Esophagus squamous epithelium (tissue), 5 donors: ENCODE data around the gene TMEM63A. TPM values are rescaled to one million over a fixed set of nuclear protein-coding genes. Genes with fewer than 3 reads are reported as not detected.
"Not testable (repeated sequence)": the region's sequence is repeated elsewhere in the genome, so short reads cannot be mapped to it uniquely, and the experiment has no call there.

Source experiments
- DNase-seq: peaks from one replicate; lab custom pipeline; 2025; lab: John Stamatoyannopoulos, UW
- H3K27ac ChIP-seq, 4 donors: fragments of 200-600 bp; sonication (generic); one replicate each; pipeline ENCODE4 v1.5.1; 2016 to 2019; ENCODE audit warnings: mild to moderate bottlenecking in 1 of 4
- H3K27me3 ChIP-seq, 4 donors: fragments of 200-600 bp; sonication (generic); 1 replicate in 3 of 4; 2 replicates in 1 of 4; pipeline versions ENCODE4 v1.5.1 to v1.6.0; 2017 to 2021; ENCODE audit warnings: antibody characterized with exemption in 1 of 4
- H3K36me3 ChIP-seq, 3 donors: fragments of 200-600 bp; sonication (generic); one replicate each; pipeline ENCODE4 v1.5.1; 2016 to 2019
- H3K4me1 ChIP-seq, 3 donors: fragments of 200-600 bp; sonication (generic); one replicate each; pipeline ENCODE4 v1.5.1; 2017 to 2019
- H3K4me3 ChIP-seq, 4 donors: fragments of 200-600 bp; sonication (generic); 1 replicate in 3 of 4; 2 replicates in 1 of 4; pipeline ENCODE4 v1.5.1; 2016 to 2019; ENCODE audit warnings: mild to moderate bottlenecking in 2 of 4, moderate library complexity in 1 of 4
- H3K9me3 ChIP-seq, 3 donors: fragments of 200-600 bp; sonication (generic); one replicate each; pipeline ENCODE4 v1.5.1; 2016 to 2019
- POLR2A ChIP-seq, 4 donors: fragments of 450-650 bp; IDR thresholded peaks; one replicate each; pipeline ENCODE4 v1.6.1; 2017; ENCODE audit warnings: antibody characterized with exemption in 4 of 4, mild to moderate bottlenecking in 4 of 4, moderate library complexity in 3 of 4
- WGBS, 2 donors: methylation state at CpG; one replicate each; pipeline ENCODE4 v1.1.5; 2018; 5-methylcytosine and 5-hydroxymethylcytosine counted together
- intact Hi-C: fragments of 100-400 bp; cut with DNase I; formaldehyde crosslinking; loops from one replicate; pipeline ENCODE4 v1.15.0; 2022
- total RNA-seq, 4 donors: library from RNA; depleted of rRNA; stranded (reverse); fragments of >200 nt; gene quantifications; one replicate each; pipeline ENCODE4 v1.1.0, GENCODE V29; 2016
- TF ChIP-seq, protein P1 (sequence below), 6 experiments: fragments of 450-650 bp in 4 of 6; fragments of 200-600 bp in 2 of 6; sonication (generic) in 2 of 6; IDR thresholded peaks; one replicate each; pipeline ENCODE4 v1.5.1; 2016 to 2019; ENCODE audit warnings: antibody characterized with exemption in 6 of 6, mild to moderate bottlenecking in 4 of 6, moderate library complexity in 4 of 6
- donor health status: DM: yes; HTN: yes; CAD: no.

Gene TMEM63A
- total RNA-seq, 4 donors from 2014 or later, result 9.8 to 27.1 (median 18.3) TPM

DNA sequence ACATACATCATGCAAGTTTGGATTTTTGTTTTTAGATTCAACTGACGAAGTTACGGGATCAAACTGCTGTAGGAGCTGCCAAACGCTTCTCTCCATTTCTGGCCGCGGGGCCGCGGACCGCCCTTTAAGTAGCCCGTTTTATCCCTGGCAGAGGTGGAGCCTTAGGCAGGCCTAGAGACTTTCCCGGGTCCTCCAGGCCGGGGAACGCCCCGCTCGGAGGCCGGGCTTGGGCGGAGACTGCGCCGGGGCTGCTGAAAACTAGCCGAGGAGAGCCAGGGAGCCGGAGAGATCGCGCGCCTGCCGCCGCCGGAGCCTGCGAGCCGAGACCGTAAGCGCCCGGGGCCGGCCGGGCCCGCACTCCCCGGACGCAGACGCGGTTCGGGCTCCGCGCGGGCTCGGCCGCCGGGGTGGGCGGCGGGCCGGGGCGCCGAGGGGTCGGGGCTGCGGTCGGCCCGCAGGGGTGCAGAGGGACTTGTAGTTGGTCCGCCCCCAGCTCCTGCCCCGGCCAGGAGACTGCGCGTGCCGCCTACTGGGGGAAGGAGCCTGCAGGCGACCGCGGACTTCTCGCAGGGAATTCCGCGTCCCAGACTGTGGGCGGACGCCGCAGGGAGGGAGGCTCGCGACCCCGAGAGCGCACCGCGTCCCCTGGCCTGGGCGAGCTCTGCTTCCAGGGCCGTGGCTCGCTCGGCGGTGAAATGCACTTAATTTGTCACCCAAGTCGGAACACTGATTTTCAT, 72.2 kb downstream of the TMEM63A start, which contains the start of gene EPHX1:
TSS of gene EPHX1 (plus strand) at position 283 of the 737 bp plus-strand sequence. CDS start 18,606 bp downstream, outside the sequence.
- peak within 1 kb of the TSS; percentile 86 to 96 (median 96) for H3K27ac ChIP-seq
- H3K4me3 ChIP-seq, result peak within 1 kb of the TSS; percentile 68 to 94 (median 78)
- no peaks in the 10 kb centered on the region for H3K27me3 ChIP-seq
- TF ChIP-seq, protein P1, sequence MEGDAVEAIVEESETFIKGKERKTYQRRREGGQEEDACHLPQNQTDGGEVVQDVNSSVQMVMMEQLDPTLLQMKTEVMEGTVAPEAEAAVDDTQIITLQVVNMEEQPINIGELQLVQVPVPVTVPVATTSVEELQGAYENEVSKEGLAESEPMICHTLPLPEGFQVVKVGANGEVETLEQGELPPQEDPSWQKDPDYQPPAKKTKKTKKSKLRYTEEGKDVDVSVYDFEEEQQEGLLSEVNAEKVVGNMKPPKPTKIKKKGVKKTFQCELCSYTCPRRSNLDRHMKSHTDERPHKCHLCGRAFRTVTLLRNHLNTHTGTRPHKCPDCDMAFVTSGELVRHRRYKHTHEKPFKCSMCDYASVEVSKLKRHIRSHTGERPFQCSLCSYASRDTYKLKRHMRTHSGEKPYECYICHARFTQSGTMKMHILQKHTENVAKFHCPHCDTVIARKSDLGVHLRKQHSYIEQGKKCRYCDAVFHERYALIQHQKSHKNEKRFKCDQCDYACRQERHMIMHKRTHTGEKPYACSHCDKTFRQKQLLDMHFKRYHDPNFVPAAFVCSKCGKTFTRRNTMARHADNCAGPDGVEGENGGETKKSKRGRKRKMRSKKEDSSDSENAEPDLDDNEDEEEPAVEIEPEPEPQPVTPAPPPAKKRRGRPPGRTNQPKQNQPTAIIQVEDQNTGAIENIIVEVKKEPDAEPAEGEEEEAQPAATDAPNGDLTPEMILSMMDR (IDR thresholded peaks at IDR 0.05), result peak in 5 of 6 experiments; percentile 4 to 36 (median 18)
- peak in 2 of 4 donors; percentile 74 to 85 for TF ChIP-seq POLR2A (IDR thresholded peaks at IDR 0.05)
- H3K9me3 ChIP-seq, result no peaks in the 10 kb centered on the region
- DNase-seq, result no peak
- intact Hi-C loops, result no loop called here
- WGBS, 2 donors, result 0% methylated on average over 2 to 9 of the region's 80 CpGs
- peaks cover 38 to 57% (median 40%) of the 10 kb centered on the region in 3 donors for H3K4me1 ChIP-seq
- no peaks in the 10 kb centered on the region for H3K36me3 ChIP-seq

DNA sequence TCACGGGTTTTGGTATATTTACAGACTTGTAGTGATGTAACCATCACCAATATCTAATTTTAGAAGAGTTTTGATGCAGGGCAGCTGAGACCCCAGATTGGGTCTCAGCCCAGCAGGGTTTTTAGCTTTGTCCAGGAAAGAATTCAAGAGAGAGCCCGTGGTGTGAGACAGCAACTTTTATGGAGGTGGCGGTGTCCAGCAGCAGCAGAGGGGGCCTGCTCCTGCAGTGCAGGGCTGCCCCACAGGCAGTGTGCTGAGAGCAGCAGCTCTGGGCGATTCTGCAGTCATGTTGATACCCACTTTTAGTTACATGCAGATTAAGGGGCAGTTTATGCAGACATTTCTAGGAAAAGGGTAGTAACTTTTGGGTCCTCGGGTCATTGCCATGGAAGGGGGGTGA, 74.0 kb downstream of the TMEM63A start:
- H3K27me3 ChIP-seq, result no peaks in the 10 kb centered on the region
- H3K27ac ChIP-seq, result no peak overlapping the region
- H3K9me3 ChIP-seq, result no peaks in the 10 kb centered on the region
- intact Hi-C loops, result no loop called here
- H3K4me3 ChIP-seq, result no peak overlapping the region
- TF ChIP-seq, protein P1 (IDR thresholded peaks at IDR 0.05), result no peak
- no peak for TF ChIP-seq POLR2A (IDR thresholded peaks at IDR 0.05)
- H3K36me3 ChIP-seq, result no peaks in the 10 kb centered on the region
- no peak for DNase-seq
- H3K4me1 ChIP-seq, result peaks cover 20 to 38% (median 21%) of the 10 kb centered on the region in 3 donors
- WGBS, 2 donors, result 72 to 90% methylated on average over 5 of the region's 5 CpGs

DNA sequence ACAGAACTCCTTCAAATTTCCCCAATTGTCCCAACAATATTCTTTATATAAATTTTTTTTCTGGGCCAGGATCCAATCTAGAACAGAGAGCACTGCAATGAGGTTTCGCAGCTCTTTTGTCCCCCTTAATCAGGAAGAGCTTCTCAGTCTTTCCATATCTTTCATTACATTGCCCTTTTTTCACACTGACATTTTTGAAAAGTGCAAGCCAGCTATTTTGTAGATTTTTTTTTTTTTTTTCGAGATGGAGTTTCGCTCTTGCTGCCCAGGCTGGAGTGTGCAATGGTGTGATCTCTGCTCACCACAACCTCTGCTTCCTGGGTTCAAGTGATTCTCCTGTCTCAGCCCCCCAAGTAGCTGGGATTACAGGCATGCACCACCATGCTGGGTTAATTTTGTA, 75.4 kb downstream of the TMEM63A start:
- H3K36me3 ChIP-seq, H3K4me3 ChIP-seq, intact Hi-C loops, H3K9me3 ChIP-seq, DNase-seq, H3K27me3 ChIP-seq, H3K27ac ChIP-seq: not testable (repeated sequence)
- WGBS, 2 donors, result 88 to 93% methylated on average over 3 of the region's 3 CpGs
- peaks cover 6 to 24% (median 7%) of the 10 kb centered on the region in 3 donors for H3K4me1 ChIP-seq

DNA sequence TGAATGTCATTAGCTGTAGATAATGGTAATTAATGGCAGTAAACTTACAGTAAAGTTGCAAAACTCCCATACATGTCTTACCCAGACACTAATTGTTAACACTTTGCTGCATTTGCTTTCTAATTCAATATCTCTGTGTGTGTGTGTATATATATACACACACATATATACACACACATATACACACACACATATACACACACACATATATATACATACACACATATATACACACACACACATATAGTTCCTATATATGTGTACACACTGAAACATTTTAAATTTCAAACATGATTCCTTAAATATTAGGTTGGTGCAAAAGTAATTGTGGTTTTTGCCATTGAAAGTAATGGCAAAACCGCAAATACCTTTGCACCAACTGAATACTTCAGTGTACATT, 75.9 kb downstream of the TMEM63A start:
- H3K4me3 ChIP-seq, result no peak overlapping the region
- H3K36me3 ChIP-seq, result no peaks in the 10 kb centered on the region
- peaks cover 1 to 19% (median 4%) of the 10 kb centered on the region in 3 donors for H3K4me1 ChIP-seq
- H3K27ac ChIP-seq, result no peak overlapping the region
- H3K27me3 ChIP-seq, result no peaks in the 10 kb centered on the region
- no peak for TF ChIP-seq POLR2A (IDR thresholded peaks at IDR 0.05)
- TF ChIP-seq, protein P1 (IDR thresholded peaks at IDR 0.05), result no peak
- 93 to 96% methylated on average over 1 of the region's 1 CpG for WGBS, 2 donors
- no peak for DNase-seq
- H3K9me3 ChIP-seq, result no peaks in the 10 kb centered on the region
- intact Hi-C loops, result no loop called here

DNA sequence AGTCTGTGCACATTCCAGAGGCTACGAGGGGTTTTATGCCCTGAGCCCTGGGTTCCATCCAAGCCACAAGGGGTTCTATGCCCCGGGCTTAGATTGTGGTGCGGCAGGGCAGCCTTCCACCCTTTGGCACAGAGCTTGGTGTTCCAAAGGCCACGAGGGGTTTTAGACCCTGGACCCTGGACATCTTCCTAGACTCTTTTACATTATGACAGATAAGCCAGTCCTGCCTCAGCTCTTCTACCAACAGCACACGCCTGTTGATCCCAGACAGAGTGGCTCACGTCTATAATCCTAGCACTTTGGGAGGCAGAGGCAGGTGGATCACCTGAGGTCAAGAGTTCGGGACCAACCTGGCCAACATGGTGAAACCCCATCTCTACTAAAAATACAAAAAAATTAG, 81.0 kb downstream of the TMEM63A start:
- H3K27me3 ChIP-seq, H3K36me3 ChIP-seq, DNase-seq, H3K9me3 ChIP-seq, intact Hi-C loops, H3K4me3 ChIP-seq, H3K27ac ChIP-seq: not testable (repeated sequence)
- 62 to 77% methylated on average over 4 to 6 of the region's 7 CpGs for WGBS, 2 donors
- H3K4me1 ChIP-seq, result peaks cover 0 to 34% (median 5%) of the 10 kb centered on the region in 3 donors

DNA sequence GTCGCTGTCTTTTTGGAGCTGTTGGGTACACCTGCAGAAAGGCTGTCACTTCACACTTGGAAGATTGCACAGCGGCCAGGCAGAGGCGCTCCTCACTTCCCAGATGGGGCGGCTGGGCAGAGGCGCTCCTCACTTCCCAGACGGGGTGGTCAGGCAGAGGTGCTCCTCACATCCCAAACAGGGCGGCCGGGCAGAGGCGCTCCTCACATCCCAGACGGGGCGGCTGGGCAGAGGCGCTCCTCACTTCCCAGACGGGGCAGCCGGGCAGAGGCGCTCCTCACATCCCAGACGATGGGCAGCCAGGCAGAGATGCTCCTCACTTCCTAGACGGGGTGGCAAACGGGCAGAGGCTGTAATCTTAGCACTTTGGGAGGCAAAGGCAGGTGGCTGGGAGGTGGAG, 86.1 kb downstream of the TMEM63A start:
- WGBS, 2 donors, result no CpG with 5 or more reads among the region's 18 CpGs
- H3K27ac ChIP-seq, intact Hi-C loops, H3K4me3 ChIP-seq, H3K9me3 ChIP-seq, DNase-seq, H3K27me3 ChIP-seq: not testable (repeated sequence)
- H3K4me1 ChIP-seq, result peaks cover 0 to 45% (median 5%) of the 10 kb centered on the region in 3 donors
- peaks cover 0 to 24% (median 1%) of the 10 kb centered on the region in 3 donors for H3K36me3 ChIP-seq

Other genes with a start within 250 kb of the TMEM63A start
- 10 to 100 TPM in 3 of 4 donors, 1 to 10 TPM in 1; 8.6 to 42.5 (median 35.9) TPM for gene ENAH, start 229.3 kb downstream of the TMEM63A start, total RNA-seq
- 100 to 1,000 TPM; 115 to 229 (median 175) TPM for gene SRP9, start 104.6 kb downstream of the TMEM63A start, total RNA-seq
- gene EPHX1, start 72.3 kb downstream of the TMEM63A start, total RNA-seq, result 100 to 1,000 TPM in 3 of 4 donors, 10 to 100 TPM in 1; 78.7 to 237 (median 151) TPM
- gene LEFTY1, start 6.8 kb upstream of the TMEM63A start, total RNA-seq, result not detected
- gene PYCR2, start 41.9 kb upstream of the TMEM63A start, total RNA-seq, result 10 to 100 TPM; 23.0 to 35.1 (median 28.0) TPM
- not detected for gene LEFTY2, start 58.8 kb upstream of the TMEM63A start, total RNA-seq
- gene SDE2, start 117.0 kb upstream of the TMEM63A start, total RNA-seq, result 10 to 100 TPM; 10.5 to 18.7 (median 14.1) TPM
- 100 to 1,000 TPM; 358 to 544 (median 443) TPM for gene H3-3A, start 180.3 kb upstream of the TMEM63A start, total RNA-seq